HUES48 (cell line): ENCODE data around the gene LIX1L.

ENCODE experiments used
- H3K27ac ChIP-seq: one replicate; pipeline ENCODE4 v1.7.0; 2013; ENCODE audit warnings: low read depth, low read length, inconsistent platforms
- H3K27me3 ChIP-seq: 2 replicates; pipeline ENCODE4 v1.6.1; 2013; ENCODE audit warnings: mild to moderate bottlenecking, low read length; ENCODE audit not compliant: control insufficient read depth, insufficient read depth
- H3K36me3 ChIP-seq: 2 replicates; pipeline ENCODE4 v1.6.1; 2013; ENCODE audit warnings: low read length; ENCODE audit not compliant: control insufficient read depth, insufficient read depth
- H3K4me1 ChIP-seq: 2 replicates; pipeline ENCODE4 v1.6.1; 2013; ENCODE audit warnings: mild to moderate bottlenecking, low read length; ENCODE audit not compliant: control insufficient read depth, insufficient read depth
- H3K4me3 ChIP-seq: 2 replicates; pipeline ENCODE4 v1.5.1; 2013; ENCODE audit warnings: mild to moderate bottlenecking, low read depth, low read length
- H3K9ac ChIP-seq: 2 replicates; pipeline ENCODE4 v1.6.1; 2013; ENCODE audit warnings: mild to moderate bottlenecking, low read depth, low read length, moderate library complexity
- H3K9me3 ChIP-seq: 2 replicates; pipeline ENCODE4 v1.6.1; 2013; ENCODE audit warnings: low read length; ENCODE audit not compliant: control insufficient read depth, insufficient read depth

LIX1L gene

DNA sequence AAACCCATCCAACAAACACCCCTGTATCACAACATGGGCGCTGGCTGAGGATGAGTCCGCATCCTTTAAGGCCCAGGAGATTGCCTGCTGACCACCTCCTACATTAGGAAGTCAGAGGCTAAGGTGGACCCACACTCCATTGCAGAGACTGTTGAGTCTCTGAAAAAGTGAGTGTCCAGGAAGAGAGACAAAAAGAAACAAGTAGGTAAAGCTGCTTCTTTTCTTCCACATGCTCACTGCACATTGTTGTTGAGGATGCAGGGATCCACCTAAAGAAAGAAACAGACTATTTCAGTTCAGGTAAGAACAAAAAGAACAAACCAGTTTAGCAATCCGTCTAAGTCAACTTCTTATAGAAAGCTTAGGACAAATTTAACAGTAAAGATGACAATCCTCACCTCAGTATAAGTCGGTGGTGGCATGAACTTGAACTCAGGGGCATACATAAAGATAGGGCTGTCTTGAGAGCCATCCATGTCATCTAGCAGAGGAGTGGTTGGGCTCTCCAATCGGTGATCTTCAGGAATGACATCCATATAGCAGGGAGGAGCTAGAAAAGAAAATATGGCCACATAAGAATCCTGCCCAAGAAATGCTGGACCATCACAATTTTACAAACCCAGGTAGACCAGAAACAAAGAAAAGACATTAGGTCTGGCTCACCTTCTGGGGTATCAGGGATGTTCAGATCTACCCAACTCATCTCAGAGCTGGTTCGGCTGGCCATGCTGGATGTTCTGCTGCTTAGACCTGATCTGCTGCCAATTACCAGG is 36.0 kb upstream of the LIX1L start:
- no peaks in the 10 kb centered on the region for H3K9me3 ChIP-seq
- H3K27ac ChIP-seq: no peak overlapping the region
- no peaks in the 10 kb centered on the region for H3K27me3 ChIP-seq
- H3K4me3 ChIP-seq: peak overlapping the region; percentile 89; the same call in 1 of the 2 replicates
- H3K36me3 ChIP-seq: peaks cover 33% of the 10 kb centered on the region
- peaks cover 20% of the 10 kb centered on the region for H3K4me1 ChIP-seq
- no peak overlapping the region; the same call in 1 of the 2 replicates for H3K9ac ChIP-seq

DNA sequence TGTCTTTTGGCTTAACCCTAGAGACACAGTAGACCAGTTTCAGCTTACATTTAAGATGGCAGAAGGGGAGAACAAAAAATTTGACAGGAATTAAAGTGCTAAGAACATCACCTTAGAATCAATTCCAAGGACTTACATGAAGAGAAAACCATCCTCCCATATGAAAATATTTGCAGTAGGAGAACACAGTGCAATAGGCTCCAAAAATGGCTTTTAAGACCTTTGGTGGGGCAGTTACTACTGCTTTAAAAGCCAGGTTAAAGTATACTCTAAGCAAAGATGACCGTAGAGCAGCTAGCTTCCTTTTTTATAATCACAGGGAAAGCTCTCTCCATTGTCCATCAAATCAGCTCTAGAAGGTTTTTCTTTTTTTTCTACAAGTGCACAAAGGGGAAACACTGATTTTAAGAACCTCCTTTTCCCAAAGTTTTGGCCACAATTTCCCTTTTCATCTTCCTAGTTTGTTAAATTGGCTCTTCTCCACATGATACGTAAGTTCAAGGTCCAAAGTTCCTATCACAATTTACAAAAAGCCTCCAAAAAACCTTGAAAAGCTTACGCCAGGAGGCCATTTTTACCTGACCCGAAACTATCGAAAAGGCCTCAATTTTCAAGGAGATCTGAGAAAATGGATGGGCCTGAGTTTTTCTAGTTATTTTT is 35.3 kb upstream of the LIX1L start:
- Histone ChIP-seq H3K9me3 (no peaks in the 10 kb centered on the region), H3K4me1 (peaks cover 18% of the 10 kb centered on the region), H3K27me3 (no peaks in the 10 kb centered on the region), H3K27ac (no peak overlapping the region), H3K9ac (no peak overlapping the region; the same call in 1 of the 2 replicates), H3K4me3 (peak overlapping the region; percentile 89; the same call in 1 of the 2 replicates), H3K36me3 (peaks cover 33% of the 10 kb centered on the region)

DNA sequence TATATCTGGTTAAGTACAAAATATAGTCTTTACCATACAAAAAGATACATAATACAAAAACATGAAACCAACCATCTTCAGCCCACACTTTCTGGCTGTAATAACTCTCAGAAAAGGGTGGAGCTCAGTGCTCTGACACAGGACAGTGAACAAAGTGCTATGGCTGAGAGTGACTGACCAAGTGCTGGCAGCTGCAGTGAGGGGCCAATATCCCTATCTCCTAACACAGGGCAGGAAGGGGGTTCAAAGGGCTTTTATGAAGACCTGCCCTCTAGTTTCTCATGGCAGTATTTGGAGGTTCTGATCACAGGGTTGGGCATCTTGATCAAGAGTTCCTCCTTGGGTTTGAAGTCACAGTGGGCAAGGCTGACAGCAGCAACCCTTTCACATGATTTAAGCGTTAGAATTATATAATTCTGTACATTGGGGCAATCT is 34.7 kb upstream of the LIX1L start:
- Histone ChIP-seq H3K4me1 (peaks cover 13% of the 10 kb centered on the region), H3K9me3 (no peaks in the 10 kb centered on the region), H3K27me3 (no peaks in the 10 kb centered on the region), H3K36me3 (peaks cover 33% of the 10 kb centered on the region), H3K9ac (no peak overlapping the region), H3K4me3 (no peak overlapping the region), H3K27ac (no peak overlapping the region)

DNA sequence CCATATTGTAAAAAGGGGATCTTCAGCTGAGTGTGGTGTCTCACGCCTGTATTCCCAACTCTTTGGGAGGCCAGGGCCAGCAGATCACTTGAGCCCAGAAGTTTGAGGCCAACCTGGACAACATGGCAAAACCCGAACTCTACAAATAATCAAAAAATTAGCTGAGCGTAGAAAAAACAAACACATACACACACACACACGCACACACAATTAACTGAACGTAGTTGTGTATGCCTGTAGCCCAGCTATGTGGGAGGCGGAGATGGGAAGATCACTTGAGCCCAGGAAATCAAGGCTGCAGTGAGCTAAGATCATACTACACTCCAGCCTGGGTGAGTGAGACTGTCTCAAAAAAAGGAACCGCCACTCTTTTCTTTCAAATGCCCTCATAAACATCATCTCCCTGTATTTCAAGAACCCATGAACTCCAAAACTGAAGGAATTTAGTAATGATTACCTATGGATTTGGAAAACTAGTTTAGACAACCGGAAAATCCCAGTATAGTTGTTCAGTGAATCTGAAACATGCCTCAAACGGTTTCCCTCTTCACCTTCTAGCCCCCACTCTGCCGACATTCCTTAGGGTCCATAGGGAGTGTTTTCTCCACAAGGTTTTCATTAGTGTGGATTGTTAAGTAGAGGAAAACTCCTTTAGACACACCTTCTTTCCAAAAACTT is 34.1 kb upstream of the LIX1L start:
- no peak overlapping the region for H3K4me3 ChIP-seq
- no peaks in the 10 kb centered on the region for H3K9me3 ChIP-seq
- H3K9ac ChIP-seq: no peak overlapping the region; the same call in 1 of the 2 replicates
- no peaks in the 10 kb centered on the region for H3K27me3 ChIP-seq
- H3K36me3 ChIP-seq: peaks cover 33% of the 10 kb centered on the region
- H3K4me1 ChIP-seq: peaks cover 7% of the 10 kb centered on the region
- no peak overlapping the region for H3K27ac ChIP-seq

DNA sequence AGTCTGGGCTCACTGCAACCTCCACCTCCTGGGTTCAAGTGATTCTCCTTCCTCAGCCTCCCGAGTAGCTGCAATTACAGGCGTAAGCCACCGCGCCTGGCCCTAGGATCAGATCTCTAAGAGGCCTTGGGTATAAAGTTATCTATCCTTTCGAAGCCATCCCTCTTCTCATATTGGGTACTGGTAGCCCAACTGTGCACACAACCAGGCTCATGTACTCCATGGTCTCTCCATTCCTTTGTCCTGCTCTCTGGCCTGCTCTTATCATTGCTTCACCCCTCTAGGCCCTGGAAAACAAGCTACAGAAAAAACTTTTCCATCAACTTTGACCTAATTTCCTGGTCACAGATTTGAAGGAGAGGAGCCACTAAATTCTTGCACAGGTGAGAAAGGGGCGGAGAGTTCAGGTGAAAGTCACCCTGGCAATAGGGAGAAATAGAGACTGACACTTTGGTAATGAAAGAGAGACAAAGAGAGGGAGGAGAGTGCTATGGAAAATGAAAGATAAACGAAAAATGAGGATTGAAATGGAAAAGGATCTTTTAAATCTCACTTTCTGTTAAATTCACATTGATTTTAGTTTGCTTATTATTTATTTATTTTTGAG is 32.5 kb upstream of the LIX1L start:
- Histone ChIP-seq H3K4me1 (peaks cover 11% of the 10 kb centered on the region), H3K27me3 (no peaks in the 10 kb centered on the region), H3K4me3 (no peak overlapping the region), H3K27ac (no peak overlapping the region), H3K9me3 (no peaks in the 10 kb centered on the region), H3K9ac (no peak overlapping the region), H3K36me3 (peaks cover 33% of the 10 kb centered on the region)

DNA sequence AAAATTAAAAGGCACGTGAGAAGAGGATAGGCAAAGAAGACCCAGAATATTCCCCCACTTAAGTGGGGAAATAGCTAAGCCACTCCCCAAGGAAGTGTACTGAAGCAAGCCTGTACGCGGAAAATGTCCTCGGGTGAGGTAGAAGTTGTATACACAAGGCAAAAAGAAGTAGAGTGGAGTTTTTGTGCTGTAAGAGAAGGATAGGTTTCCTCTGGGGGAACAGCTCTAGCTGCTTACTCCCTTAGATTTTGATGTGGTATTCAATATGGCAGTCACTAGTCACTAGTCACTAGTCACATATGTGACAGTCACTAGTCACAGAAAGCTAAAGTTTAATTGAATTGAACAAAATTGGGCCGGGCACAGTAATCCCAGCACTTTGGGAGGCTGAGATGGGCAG is 31.0 kb upstream of the LIX1L start:
- Histone ChIP-seq H3K4me1 (peaks cover 12% of the 10 kb centered on the region), H3K27ac (no peak overlapping the region), H3K36me3 (peaks cover 17% of the 10 kb centered on the region), H3K4me3 (no peak overlapping the region), H3K9me3 (no peaks in the 10 kb centered on the region), H3K27me3 (no peaks in the 10 kb centered on the region), H3K9ac (no peak overlapping the region)

DNA sequence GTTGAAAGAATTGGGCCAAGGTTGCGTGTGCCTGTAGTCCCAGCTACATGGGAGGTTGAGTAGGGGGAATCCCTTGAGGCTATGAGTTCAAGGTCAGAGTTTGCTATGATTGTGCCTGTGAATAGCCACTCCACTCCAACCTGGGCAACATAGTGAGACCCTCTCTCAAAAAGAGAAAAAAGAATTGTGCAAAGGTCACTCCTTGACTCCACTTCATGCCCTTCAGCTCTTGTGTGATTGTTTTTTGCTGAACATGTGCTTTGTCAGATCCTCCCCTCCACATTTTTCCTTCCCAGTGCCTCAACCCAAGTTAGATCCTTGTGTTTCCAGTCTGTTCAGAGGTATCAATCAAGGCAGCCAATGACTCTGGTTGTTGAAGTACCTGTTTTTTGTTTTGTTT is 30.1 kb upstream of the LIX1L start:
- peaks cover 12% of the 10 kb centered on the region for H3K4me1 ChIP-seq
- H3K9ac ChIP-seq: no peak overlapping the region
- no peaks in the 10 kb centered on the region for H3K27me3 ChIP-seq
- H3K27ac ChIP-seq: no peak overlapping the region
- no peaks in the 10 kb centered on the region for H3K9me3 ChIP-seq
- H3K36me3 ChIP-seq: peaks cover 9% of the 10 kb centered on the region
- H3K4me3 ChIP-seq: no peak overlapping the region

DNA sequence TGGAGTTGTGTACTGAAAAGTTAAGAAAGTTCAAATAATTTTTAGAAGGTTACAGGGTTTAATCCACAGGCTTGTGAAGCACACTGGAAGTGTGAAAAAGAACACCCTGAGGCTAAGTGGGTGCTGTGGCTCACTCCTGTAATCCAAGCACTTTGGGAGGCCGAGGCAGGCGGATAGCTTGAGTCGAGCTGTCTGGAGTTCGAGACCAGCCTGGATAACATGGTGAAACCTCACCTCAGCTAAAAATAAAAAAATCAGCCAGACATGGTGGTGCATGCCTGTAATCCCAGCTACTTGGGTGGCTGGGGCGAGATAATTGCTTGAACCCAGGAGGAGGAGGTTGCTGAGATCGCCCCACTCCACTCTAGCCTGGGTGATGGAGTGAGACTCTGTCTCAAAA is 28.7 kb upstream of the LIX1L start:
- Histone ChIP-seq H3K9me3 (no peaks in the 10 kb centered on the region), H3K36me3 (no peaks in the 10 kb centered on the region), H3K9ac (no peak overlapping the region), H3K27me3 (no peaks in the 10 kb centered on the region), H3K27ac (no peak overlapping the region), H3K4me1 (peaks cover 12% of the 10 kb centered on the region), H3K4me3 (no peak overlapping the region)

DNA sequence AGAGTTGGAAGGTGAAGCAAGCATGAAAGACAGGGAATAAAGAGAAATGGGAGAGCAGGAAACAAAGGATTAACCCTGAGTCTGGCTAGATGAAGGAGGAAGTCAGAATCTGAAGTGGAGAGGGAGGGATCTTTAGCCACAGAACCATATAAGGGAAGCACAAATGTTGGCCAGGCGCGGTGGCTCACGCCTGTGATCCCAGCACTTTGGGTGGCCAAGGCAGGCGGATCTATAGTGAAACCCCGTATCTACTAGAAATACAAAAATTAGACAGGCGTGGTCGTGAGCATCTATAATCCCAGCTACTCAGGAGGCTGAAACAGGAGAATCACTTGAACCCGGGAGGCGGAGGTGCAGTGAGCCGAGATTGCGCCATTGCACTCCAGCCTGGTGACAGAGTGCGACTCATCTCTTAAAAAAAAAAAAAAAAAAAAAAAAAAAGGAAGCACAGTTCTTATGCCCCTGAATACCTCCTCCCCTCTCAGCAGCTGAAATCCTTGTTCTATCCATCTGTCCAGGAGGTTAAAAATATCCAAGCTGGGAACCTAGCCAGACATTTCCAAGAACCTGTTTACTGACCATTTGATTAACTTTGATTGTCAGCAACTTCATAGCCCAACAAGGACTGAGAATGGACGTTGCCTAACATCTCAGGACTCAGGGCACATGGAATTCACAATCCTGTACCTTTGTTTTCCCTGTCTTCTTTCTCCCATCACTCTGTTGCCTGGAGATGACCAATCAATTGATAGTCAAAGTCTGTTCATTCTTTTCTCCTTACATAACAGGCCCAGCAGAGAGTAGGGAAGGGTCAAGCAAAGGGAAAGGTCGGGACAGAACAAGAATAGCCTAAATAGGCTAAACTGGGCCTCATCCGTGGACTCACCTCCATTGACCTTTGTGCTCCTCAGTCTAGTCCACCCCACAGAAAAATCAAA is 28.0 kb upstream of the LIX1L start:
- Histone ChIP-seq H3K9me3 (no peaks in the 10 kb centered on the region), H3K4me3 (no peak overlapping the region), H3K36me3 (no peaks in the 10 kb centered on the region), H3K4me1 (peaks cover 12% of the 10 kb centered on the region), H3K9ac (no peak overlapping the region), H3K27me3 (no peaks in the 10 kb centered on the region), H3K27ac (peak overlapping the region; percentile 59)

DNA sequence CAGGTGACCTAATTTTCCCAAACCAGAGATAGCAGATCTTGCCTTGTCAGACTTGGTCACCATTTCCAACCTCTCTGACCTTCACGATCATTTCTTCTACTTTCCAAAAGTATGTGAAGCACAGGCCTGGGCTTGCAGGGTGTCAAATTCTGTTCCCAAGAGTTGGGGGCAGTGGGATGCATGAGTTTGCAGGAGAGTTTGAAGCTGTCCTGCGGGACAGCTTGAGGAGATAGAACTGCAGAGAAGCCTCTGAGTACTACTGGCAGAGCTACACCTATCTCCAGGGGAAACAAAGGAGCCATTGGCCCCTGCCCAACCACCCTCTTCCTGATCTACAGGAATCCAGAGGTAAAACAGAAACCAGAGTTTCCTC is 27.3 kb upstream of the LIX1L start:
- no peaks in the 10 kb centered on the region for H3K27me3 ChIP-seq
- H3K4me1 ChIP-seq: peaks cover 12% of the 10 kb centered on the region
- H3K9ac ChIP-seq: no peak overlapping the region
- H3K27ac ChIP-seq: peak overlapping the region; percentile 59
- H3K36me3 ChIP-seq: no peaks in the 10 kb centered on the region
- no peak overlapping the region for H3K4me3 ChIP-seq
- H3K9me3 ChIP-seq: no peaks in the 10 kb centered on the region
